ENCODE data around the gene CFAP74.

The CFAP74 gene

DNA sequence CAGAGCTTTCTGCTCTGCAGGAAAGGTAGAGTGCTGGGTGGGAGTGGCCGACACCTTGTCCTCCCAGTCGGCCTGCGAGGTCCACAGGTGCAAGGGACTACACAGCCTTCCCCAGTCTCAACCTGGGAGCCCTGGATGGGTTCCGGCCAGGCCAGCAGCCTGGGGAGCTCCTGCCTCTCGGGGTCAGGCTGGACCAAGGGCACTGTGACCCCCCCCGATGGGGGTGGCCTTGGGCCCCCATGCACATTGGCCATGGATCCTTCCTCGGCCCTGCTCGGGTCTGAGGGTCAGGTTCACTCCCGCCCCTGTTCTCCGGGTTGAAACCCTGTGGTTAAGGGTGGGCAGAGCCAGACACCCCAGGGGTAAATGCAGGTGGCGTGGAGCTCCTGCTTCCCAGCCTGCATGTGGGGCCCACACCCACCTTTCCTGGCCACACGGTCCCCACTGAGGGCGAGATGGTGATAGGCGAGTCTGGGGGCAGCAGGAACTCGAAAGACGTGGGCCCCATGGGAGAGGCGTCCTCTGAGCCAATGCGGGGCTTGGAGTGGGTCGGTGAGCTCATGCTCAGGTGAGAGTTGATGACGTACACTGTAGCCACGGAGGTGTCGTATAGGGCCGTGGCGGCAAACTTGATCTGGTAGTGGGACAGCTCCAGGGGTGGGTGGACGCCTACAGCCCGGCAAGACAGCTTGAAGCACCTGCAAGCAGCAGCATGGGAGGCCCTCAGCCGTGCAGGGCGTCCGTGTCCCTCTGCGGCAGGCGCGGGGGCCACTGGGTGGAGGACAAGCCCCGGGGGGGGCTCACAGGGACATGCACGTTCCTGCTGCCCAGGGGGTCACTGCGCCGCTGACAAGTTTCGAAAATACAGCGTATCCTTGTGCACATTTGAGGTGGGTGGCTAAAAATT is 73.7 kb downstream of the CFAP74 start:
- DNase-seq (ENCODE audit: low read depth in 2 of 2), result no peak

DNA sequence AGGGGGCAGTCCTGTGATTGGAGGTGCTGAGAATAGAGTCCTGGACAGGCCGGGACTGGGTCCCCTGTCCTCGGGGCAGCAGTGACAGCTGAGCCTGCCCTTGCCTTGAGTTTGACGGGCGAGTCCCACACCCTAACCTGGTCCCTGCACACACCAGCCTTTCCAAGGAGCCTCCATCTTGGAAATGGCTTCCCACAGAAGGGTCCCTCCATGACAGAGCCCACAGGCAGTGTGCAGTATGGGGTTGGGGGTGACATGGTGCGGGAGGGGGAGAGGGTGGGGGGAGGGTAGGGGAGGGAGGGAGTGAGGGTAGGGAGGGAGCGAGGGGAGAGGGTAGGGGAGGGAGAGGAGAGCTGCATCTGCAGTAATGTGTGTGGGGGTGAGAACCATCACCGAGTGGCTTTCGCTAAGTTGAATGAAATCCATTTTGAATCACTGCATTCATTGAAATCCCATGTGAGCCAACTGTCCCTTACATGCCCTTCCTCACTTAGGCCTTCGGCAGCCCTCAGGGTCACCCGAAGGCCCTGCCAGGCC is 74.4 kb downstream of the CFAP74 start:
- no peak for DNase-seq (ENCODE audit: low read depth in 2 of 2)

DNA sequence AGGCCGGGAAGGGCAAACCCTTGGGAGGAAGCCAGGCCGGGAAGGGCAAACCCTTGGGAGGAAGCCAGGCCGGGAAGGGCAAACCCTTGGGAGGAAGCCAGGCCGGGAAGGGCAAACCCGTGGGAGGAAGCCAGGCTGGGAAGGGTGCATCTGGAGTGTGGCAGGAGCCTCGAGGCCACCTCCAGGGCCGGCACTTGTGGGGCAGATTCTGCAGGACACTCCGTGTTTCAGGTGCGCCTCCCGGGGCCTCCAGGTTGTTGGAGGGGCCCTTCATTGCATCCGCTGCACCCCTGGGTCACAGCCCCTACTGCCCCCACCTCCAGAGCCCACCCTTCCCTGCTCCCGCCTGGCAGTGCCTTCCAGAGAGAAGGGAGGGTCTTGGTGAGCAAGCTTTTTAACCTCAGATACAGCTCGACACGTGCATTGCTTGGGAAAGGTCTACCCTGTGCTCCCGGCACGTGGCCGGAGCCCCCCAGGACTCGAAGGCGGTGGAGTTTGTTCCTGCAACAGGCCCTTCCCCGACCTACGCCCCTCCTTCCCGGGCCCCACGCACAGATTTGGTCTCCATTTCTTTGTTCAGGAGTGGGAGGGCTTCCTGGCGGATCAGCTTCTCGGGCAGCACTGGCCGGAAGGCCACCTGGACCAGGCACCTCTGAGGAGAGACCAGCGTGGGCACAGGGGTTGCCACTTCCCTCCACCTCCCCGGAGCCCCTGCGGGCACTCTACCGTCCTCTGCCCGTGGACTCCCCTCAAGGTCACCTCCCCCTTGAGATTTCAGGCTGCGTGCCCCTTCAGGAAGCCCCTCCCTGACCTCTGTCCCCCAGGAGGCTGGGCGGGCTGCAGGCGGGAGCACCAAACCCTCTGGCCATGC is 75.1 kb downstream of the CFAP74 start:
- no peak for DNase-seq (ENCODE audit: low read depth in 2 of 2)

DNA sequence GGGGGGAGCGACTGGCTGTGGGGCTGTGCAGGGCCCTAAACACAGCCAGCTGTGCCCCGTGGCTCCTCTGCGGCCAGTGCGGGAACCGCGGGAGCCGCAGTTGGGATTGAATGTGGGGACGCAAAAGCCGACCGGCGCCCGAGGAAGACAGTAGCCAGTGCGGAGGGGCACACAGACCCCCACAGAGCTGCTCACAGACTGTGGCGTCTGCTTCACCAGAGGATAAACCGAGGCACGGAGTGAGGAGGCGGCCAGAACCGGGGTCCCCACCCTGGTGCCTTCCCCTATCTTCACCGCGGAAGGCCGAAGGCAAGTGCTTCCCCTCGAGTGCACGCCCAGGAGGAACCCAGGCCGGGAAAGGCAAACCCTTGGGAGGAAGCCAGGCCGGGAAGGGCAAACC is 75.8 kb downstream of the CFAP74 start:
- no peak for DNase-seq (ENCODE audit: low read depth in 2 of 2)

DNA sequence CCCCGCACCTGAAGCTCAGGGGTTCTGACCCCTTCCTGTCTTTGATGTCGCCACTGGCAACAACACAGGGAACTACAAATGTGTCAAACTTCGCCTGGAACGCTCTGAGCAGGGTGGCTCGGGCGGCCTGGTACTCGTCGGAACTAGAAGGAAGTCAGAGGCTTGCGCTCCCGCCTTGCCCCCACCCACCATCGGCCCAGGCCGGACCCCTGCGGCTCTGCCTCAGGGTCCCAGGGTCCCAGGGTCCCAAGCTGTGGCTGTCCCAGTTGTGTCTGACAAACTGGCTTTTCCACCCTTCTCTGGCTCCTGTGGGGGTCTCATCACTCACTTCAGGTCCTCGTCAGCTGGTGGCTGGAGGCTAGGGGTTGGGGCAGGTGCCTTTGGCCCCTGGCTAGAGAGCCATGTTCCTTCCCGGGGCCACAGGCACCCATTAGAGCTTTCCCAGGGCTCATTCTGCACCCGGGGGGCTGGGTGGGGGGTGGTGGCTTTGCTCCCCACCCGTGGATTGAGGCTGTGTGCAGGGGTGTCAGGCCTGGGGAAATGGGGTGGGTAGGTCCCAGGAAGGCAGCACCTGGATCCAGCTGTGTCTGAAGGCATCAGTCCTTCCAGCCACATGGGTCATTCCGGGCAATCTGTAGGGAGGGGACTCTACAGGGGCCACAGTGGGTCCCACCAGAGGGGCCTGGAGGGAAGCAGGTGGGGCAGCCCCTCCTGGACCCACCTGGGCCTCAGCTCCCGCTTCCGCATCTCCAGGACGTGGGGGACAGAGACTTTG is 76.5 kb downstream of the CFAP74 start:
- no peak for DNase-seq (ENCODE audit: low read depth in 2 of 2)

DNA sequence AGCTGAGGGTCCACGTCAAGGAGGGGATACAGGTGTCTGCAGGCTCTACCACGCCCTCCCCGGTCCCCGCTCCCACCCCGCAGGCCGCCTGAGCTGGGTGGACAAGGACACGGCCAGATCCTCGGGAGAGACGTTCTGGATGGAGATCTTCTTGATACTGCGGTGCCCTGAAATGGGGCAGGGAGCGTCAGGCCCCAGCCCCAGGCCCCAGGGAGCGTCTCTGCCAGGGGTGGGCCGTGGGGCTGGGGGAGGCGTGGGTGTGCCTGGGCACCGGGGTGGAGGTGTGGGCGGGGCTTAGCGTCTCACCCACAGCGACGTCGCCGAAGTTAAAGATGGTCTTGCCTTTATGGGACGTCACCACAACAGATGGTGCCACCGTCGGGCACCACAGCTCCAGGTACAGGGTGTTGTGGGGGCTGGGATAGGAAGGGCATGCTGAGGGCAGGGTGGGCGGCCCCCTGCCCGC is 77.2 kb downstream of the CFAP74 start:
- no peak for DNase-seq (ENCODE audit: low read depth in 2 of 2)

DNA sequence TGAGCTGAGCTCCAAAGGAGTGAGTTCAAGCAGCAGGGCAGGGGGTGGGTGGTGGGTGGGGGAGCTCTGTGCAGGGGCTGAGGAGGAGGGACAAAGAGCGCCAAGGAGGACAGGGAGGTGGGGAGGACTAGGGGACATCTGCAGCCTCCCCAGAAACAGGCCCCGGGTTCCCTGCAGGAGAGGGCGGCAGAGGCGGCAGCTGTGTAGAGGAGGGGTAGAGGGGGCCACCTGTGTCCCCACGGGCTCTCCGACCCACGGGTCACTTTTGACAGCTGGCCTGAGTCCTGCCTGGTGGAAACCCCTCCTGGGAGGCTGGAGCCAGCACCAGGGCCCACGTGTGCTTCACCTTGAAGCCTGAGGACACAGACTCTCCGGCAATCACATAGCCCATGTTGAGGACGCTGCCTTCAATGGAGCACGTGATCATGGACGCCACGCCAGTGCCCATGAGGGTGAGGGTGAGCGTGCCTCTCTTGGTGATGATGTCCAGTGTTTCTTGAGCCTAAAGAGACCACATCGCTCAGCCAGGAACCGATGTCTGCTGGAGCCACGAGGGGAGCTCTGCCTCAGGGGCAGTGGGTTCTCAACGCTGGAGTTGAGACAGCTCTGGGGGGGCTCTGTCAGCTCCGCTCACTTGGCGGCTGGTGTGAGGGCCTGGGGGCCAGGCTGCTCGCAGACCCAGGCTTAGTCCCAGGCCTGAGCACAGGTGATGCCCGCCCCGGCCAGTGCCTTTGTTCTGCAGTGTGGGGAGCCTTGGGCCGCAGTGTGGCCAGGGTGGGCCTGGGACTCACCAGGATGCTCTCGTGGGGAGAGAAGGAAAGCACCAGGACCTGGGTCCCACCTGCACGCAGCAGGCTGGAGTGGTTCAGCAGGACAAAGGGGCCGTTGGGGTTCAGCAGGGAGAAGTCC is 77.9 kb downstream of the CFAP74 start:
- no peak for DNase-seq (ENCODE audit: low read depth in 2 of 2)

DNA sequence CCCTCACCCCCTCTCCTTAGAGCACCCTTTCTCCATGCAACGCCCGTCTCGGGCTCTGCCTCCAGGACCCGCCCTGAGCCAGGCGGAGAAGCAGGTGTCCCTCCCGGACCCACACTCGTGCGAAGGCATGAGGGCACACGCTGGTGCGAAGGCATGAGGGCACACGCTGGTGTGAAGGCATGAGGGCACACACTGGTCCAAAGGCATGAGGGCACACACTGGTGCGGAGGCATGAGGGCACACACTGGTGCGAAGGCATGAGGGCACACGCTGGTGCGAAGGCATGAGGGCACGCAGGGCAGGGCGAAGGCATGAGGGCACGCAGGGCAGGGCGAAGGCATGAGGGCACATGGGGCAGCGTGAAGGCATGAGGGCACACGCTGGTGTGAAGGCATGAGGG is 78.7 kb downstream of the CFAP74 start:
- DNase-seq (ENCODE audit: low read depth in 2 of 2), result no peak

DNA sequence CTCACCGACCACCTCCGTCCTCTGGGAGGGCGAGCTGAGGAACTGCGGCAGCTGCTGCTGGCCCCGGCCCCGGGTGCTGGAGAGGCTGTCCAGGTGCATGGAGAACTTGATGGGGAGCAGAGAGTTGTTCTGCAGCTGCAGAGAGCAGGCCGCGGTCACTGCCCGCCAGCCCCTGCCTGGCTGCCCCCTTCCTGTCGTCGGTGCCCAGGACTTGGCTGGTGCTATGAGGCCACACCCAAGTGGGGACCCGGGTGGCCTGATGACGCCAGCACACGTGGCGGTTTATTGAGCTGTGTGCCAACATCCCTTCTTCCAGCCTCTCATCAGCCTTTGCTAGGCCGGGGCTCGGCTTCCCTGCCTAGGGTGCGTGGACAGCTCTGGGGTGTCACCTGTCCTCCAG is 79.2 kb downstream of the CFAP74 start:
- no peak for DNase-seq (ENCODE audit: low read depth in 2 of 2)

DNA sequence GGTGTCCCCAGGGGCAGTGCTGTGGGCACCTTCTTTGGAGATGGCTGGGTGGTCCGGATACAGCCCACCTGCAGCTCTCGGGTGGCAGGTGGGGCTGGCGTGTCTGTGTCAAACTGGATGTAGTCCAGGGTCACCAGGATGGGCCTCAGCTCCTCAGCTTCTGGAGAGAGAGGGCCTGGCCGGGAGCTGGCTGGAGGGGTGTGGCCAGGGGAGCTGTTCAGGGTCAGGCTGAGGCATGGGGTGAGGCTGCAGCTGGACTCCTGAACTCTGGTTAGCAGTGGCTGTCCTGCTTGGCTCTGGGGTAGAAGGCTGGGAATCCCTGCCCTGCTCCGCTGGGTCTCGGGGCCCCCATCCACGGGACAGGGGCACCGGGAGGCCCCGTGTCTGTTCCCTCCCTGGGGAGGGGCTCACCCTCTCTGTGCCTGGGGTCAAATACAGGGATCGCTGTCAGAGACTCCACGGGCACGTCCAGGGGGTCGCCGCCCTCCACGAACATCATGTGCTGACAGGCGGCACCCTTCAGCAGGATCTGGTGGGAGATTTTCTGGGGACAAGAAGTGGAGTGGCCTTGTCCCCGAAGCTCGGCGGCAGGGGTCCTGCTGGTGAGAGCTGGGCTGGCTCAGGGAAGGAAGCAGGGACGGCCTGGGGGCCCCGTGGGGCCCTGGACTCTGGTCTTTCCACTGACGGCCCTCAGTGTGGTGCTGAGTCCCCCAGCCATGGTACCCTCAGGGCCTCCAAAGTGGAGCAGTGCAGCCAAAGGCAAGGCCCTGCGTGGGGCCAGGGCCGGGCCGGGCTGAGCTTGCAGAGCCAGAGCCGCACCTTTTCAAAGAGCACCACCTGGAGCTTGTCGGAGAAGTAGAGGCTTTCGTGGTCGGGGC is 80.4 kb downstream of the CFAP74 start:
- no peak for DNase-seq (ENCODE audit: low read depth in 2 of 2)

DNA sequence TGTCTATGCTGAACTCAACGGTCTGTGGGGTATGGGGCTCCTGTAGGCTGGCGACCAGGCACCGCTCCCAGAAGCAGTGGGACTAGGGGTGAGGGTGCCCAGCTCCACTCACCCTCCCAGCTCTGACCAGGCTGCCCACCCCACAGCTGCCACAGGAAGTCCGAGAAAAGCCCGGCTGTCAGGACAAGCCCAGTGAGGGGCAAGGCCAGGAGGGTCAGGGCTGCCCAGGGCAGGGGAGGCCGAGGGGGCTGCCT is 81.0 kb downstream of the CFAP74 start:
- no peak for DNase-seq (ENCODE audit: low read depth in 2 of 2)

DNA sequence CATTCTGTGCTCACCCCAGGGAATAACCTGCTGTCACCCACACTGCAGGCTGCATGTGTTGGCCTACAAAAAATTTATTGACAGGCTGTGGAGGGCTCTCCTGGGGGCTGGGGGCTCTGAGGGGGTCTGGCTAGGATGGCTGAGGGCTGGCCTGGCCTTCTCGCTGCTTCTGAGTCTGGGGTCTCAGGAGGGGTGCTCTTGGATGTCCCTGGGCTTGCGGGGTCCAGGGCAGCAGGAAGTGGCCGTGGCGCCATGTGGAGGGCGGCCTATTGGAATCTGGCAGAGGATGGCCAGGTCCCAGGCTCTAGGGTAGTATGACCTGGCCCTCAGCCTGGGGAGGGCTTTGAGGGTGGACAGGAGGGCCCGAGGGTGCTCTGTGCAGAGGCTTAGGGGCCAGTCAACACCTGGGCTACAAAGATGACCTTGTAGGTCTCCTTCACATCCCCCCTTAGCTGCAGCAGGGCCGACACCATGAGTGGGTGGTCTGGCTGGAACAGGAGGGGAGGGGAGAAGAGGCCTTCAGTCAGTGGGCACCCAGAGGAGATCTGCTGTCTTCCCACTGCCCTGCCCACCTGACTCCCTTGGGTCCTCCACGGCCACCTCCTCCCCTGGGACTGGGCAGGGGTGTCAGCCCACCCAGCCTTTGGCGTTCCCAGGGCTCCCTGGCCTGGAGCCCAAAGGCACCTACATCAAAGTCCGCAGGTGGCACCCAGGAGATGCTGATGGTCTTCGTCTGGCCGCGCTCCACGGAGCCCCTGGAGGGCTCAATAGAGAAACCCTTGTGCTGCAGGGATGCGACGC is 81.5 kb downstream of the CFAP74 start:
- DNase-seq (ENCODE audit: low read depth in 2 of 2), result no peak

DNA sequence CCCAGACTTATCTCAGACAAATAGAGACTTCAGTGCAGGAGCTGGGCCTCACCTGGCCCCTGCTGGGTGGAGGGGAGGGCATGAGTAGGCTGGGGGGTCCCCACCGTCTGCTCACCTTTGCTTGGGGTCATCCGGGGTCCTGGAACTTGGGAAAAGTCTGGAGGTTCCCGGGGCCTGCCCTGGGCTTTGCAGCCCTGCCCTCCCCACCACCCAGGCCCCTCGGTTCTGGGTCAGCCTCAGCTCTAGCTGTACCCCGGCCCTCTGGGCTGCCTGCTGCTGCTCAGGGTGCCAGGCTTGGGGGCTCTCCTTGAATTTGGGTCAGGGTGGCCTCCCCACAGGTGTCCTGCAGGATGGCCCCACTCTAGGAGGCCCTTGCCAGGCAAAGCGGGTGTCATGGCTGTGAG is 82.1 kb downstream of the CFAP74 start:
- DNase-seq (ENCODE audit: low read depth in 2 of 2), result no peak

DNA sequence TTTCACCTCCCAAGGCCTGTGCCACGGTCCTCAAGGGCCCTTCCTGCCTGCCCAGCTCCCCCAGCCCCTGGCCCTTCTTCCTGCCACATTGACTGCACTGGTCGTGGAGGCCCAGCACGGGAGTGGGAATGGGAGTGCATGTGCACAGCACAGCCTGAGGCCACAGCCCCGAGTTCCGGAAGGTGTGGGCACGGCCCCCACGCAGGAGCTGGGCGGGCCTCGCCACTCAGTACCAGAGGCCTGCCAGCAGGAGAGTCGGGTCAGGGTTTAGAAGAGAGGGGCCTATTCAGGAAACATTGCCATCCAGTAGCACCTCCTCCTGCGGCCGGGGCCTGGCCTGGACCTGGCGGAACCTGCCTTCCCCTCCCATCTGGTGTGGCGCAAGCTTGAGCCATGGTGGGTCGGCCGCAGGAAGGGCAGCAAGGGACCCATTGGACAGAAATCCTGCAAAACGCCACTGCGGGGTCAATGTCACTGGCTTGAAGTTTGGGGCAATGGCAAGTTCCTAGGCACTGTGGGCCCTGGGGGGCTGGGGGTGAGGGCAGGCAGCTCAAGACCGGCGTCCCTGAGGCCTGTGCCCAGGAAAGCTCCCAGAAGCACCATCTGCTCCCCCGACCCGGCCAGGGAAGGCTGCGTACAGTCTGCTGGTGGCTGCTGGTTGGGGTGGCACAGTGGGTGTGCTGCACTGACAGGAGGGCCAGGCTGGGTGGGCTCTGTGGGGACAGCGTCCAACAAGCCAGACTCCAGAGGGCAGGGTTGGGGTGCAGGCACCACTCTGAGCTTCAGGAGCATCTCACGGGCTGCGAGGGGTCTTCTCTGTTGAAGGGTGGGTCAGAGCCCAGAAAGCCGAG is 82.8 kb downstream of the CFAP74 start:
- DNase-seq (ENCODE audit: low read depth in 2 of 2), result no peak

DNA sequence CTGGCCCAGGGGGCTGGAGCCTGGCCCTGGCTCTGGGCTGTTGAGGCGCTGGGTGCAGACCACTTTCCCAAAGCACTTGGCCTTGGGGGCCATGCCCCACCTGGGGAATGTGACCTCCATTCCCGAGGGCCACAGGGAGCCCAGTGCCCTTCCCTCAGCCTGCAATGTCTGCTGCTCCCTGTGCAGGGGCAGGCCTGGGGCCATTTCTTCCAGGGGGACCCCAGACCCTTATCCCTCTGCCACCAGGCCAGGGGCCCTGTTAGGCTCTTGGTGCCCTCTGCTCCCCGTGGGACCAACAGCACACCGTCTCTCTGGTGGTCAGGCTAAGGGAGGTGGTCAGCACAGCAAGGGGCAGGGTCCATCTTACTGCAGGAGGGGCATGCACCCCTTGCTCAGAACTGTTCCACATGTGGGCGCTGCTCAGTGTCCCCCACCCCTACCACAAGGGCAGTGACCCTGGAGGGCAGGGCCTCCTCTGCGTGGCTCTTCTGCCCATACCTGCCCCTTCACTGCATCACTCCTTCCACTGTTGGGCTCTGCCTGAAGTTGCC is 83.5 kb downstream of the CFAP74 start:
- DNase-seq (ENCODE audit: low read depth in 2 of 2), result no peak

DNA sequence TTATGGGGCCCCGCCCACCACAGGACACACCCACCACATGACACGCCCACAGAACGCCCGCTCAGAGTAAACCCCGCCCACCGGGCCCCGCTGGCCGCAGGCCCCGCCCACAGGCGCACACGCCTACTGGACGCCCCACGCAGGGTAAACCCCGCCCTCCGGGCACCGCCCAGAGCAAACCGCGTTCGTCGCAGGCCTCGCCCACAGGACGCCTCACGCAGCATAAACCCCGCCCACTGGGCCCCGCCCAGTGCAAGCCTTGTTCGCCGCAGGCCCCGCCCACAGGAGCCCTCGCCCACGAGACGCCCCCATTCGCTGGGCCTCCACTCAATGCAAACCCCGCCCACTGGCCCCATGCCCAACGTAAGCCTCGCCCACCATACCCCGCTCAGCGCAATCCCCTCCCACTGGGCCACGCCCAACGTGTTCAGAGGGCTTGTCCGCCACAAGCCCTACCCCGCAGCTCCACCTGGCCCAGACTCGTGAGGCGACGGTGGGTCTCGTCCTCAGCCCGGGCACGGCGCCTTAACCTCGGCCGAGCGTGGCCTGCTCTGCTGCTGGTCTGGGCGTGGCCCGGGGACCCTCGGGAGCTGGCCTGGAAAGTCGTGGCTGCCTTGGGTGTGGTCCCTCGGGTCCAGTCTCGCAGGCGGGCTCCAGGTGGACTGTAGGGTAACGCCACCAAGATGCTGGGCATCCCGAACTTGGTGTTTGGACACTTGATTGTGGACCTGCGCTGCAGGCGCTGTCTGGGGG is 84.1 kb downstream of the CFAP74 start:
- DNase-seq (ENCODE audit: low read depth in 2 of 2), result peak; percentile 97 to 98

DNA sequence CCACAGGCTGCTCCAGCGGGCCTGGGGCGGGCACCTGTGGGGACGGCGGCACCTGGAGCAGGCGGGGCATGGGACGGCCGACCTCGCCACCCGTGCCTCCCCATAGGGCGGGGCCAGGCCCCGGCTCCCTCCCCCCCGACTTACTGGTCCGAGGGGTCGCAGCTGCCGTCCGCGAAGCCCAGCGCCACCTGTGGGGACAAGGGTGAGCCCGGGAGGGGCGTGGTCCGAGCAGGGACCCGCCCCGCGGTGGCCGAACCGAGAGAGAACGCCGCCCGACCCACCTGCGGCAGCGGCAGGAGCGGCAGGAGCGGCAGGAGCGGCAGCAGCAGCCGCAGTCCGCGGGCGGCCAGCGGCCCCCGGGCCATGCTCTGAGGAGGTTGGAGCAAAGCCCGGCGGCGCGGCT is 84.7 kb downstream of the CFAP74 start, which contains the start of gene TMEM52:
Gene TMEM52, minus strand, starts transcription at position 379 of the 403 bp plus-strand sequence. Its CDS starts 14 bp downstream, at position 365.
- no peak for DNase-seq (ENCODE audit: low read depth in 2 of 2)
